CD4-positive, alpha-beta T cell (primary cell): ENCODE results near the gene STOX2. TPM values are rescaled to one million over a fixed set of nuclear protein-coding genes. Genes with fewer than 3 reads are reported as not detected.

ENCODE experiments used
- ATAC-seq: fragments of 200-7000 bp; cut with Tn5 transposase; one replicate; pipeline ENCODE4 v1.10.0; 2022; ENCODE audit warnings: mild to moderate bottlenecking; ENCODE audit not compliant: poor library complexity
- CTCF ChIA-PET: fragments of 350-600 bp; sonication (Branson Sonifier 250); formaldehyde crosslinking; loops from one replicate; lab custom pipeline; 2021; ENCODE audit warnings: antibody characterized with exemption, inconsistent platforms; lab: Charles Lee
- POLR2A ChIA-PET: fragments of 350-600 bp; sonication (Branson Sonifier 250); formaldehyde crosslinking; loops from one replicate; lab custom pipeline; 2021; ENCODE audit warnings: antibody characterized with exemption, inconsistent platforms; lab: Charles Lee
- DNase-seq, 14 experiments: peaks; one replicate each; pipeline ENCODE4 v3.0.0-alpha.2; 2013 to 2020; ENCODE audit warnings: mixed read lengths in 2 of 14
- H3K27ac ChIP-seq, 2 donors: one replicate each; pipeline versions ENCODE4 v1.5.1 to v1.7.0; 2013; ENCODE audit warnings: low read length in 2 of 2, low read depth in 1 of 2, mild to moderate bottlenecking in 1 of 2
- H3K27me3 ChIP-seq, 2 experiments: 1 replicate in 1 of 2; 2 replicates in 1 of 2; pipeline versions ENCODE4 v1.6.1 to v1.7.0; 2013; ENCODE audit warnings: low read length in 2 of 2, control low read depth in 1 of 2, mild to moderate bottlenecking in 1 of 2, moderate library complexity in 1 of 2; ENCODE audit not compliant: insufficient read depth in 2 of 2, control insufficient read depth in 1 of 2
- H3K36me3 ChIP-seq: one replicate; pipeline ENCODE4 v1.6.1; 2013; ENCODE audit warnings: low read length, control low read depth; ENCODE audit not compliant: insufficient read depth
- H3K4me1 ChIP-seq: one replicate; pipeline ENCODE4 v1.6.1; 2013; ENCODE audit warnings: low read length, control low read depth; ENCODE audit not compliant: insufficient read depth
- H3K4me3 ChIP-seq: one replicate; pipeline ENCODE4 v1.5.1; 2013; ENCODE audit warnings: mild to moderate bottlenecking, low read length, moderate library complexity
- H3K9me3 ChIP-seq, 2 experiments: 1 replicate in 1 of 2; 2 replicates in 1 of 2; pipeline versions ENCODE4 v1.6.1 to v1.7.0; 2013; ENCODE audit warnings: low read length in 2 of 2, mild to moderate bottlenecking in 2 of 2, control low read depth in 1 of 2, moderate library complexity in 1 of 2; ENCODE audit not compliant: control insufficient read depth in 1 of 2, insufficient read depth in 1 of 2
- H3K27ac Mint-ChIP-seq: one replicate; pipeline ENCODE4 v1.8.0; 2020; ENCODE audit warnings: mixed read lengths
- H3K27me3 Mint-ChIP-seq: one replicate; pipeline ENCODE4 v1.8.0; 2021; ENCODE audit warnings: mixed read lengths
- H3K36me3 Mint-ChIP-seq: one replicate; pipeline ENCODE4 v1.8.0; 2021; ENCODE audit warnings: low read depth, mixed read lengths
- H3K4me1 Mint-ChIP-seq: one replicate; pipeline ENCODE4 v1.8.0; 2021; ENCODE audit warnings: low read depth, mixed read lengths
- H3K4me3 Mint-ChIP-seq: one replicate; pipeline ENCODE4 v1.8.0; 2020; ENCODE audit warnings: mild to moderate bottlenecking, mixed read lengths
- H3K9me3 Mint-ChIP-seq: one replicate; pipeline ENCODE4 v1.8.0; 2020; ENCODE audit warnings: mixed read lengths
- intact Hi-C, 2 experiments: fragments of 100-400 bp; cut with DNase I in 1 of 2; cut with micrococcal nuclease in 1 of 2; formaldehyde crosslinking; loops; one replicate each; pipeline versions ENCODE4 v1.15.1 to v1.9.0; 2023 to 2025; cut with DNase I, micrococcal nuclease
- total RNA-seq, 174 experiments: library from RNA in 2 of 174; stranded (reverse) in 2 of 174; gene quantifications; one replicate each; pipeline ENCODE4 v1.2.3 and lab custom pipeline; 2021 to 2026
- TF ChIP-seq, protein P1 (sequence below): fragments of 200-600 bp; IDR thresholded peaks from one replicate; pipeline ENCODE4 v1.8.0; 2022; ENCODE audit warnings: antibody characterized with exemption, mild to moderate bottlenecking

The STOX2 gene
- total RNA-seq, 2 experiments from 2014 or later: not detected

DNA sequence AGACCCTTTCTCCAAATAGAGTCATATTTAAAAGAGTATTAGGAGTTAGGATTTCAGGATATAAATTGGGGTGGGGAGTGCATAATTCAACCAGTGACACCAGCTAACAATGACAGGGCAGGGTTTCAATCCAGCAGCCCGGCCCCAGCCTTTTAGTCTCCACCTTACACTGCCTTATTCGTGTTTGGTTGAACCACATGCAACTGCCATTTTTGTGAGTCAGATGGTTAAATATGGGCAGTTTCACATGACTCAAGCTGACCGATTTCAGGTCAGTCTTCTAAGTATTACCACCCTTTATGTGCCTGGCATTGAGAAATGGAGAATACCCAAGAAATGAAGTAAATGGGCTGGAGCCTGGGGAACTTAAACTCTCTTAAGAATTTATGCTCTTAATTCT lies 102.8 kb downstream of the STOX2 start:
- H3K4me1 ChIP-seq: no peaks in the 10 kb centered on the region
- POLR2A ChIA-PET: no interaction called here
- DNase-seq (no peak), ATAC-seq (no peak)
- peaks cover 2% of the 10 kb centered on the region for H3K4me1 Mint-ChIP-seq
- no peak overlapping the region for H3K27ac Mint-ChIP-seq
- H3K9me3 Mint-ChIP-seq: no peaks in the 10 kb centered on the region
- H3K36me3 ChIP-seq: no peaks in the 10 kb centered on the region
- H3K36me3 Mint-ChIP-seq: no peaks in the 10 kb centered on the region
- peaks cover 0 to 3% of the 10 kb centered on the region in 2 experiments for H3K27me3 ChIP-seq
- no peak overlapping the region for H3K4me3 Mint-ChIP-seq
- CTCF ChIA-PET: no interaction called here
- H3K9me3 ChIP-seq: peaks cover 0 to 8% of the 10 kb centered on the region in 2 experiments
- no peak overlapping the region for H3K4me3 ChIP-seq
- intact Hi-C loops: no loop called here
- TF ChIP-seq, protein P1, sequence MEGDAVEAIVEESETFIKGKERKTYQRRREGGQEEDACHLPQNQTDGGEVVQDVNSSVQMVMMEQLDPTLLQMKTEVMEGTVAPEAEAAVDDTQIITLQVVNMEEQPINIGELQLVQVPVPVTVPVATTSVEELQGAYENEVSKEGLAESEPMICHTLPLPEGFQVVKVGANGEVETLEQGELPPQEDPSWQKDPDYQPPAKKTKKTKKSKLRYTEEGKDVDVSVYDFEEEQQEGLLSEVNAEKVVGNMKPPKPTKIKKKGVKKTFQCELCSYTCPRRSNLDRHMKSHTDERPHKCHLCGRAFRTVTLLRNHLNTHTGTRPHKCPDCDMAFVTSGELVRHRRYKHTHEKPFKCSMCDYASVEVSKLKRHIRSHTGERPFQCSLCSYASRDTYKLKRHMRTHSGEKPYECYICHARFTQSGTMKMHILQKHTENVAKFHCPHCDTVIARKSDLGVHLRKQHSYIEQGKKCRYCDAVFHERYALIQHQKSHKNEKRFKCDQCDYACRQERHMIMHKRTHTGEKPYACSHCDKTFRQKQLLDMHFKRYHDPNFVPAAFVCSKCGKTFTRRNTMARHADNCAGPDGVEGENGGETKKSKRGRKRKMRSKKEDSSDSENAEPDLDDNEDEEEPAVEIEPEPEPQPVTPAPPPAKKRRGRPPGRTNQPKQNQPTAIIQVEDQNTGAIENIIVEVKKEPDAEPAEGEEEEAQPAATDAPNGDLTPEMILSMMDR: no peak
- H3K27me3 Mint-ChIP-seq: no peaks in the 10 kb centered on the region
- H3K27ac ChIP-seq: no peak overlapping the region

DNA sequence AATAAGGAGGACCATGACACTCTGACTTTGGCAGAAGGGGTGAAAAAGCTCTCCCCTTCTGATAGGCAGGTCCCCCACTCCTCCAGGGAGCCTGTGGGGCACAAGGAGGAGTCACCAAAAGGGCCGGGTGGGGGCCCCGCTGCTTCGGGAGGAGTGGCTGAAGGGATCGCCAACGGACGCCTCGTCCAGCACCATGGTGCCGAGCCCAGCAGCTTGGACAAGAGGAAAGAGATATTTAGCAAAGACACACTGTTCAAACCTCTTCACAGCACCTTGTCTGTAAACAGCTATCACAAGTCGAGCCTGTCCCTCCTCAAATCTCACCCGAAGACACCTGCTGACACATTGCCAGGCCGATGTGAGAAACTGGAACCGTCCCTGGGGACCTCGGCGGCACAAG lies 105.6 kb downstream of the STOX2 start:
- H3K4me1 Mint-ChIP-seq: peaks cover 5% of the 10 kb centered on the region
- H3K27ac Mint-ChIP-seq: no peak overlapping the region
- Histone ChIP-seq H3K36me3 (no peaks in the 10 kb centered on the region), H3K4me3 (no peak overlapping the region), H3K4me1 (no peaks in the 10 kb centered on the region), H3K9me3 (peaks cover 0 to 8% of the 10 kb centered on the region in 2 experiments), H3K27me3 (peaks cover 0 to under 1% of the 10 kb centered on the region in 2 experiments), H3K27ac (no peak overlapping the region)
- ATAC-seq: no peak
- ChIA-PET POLR2A (no interaction called here), CTCF (no interaction called here)
- intact Hi-C loops: no loop called here
- no peak for DNase-seq
- H3K9me3 Mint-ChIP-seq: no peaks in the 10 kb centered on the region
- TF ChIP-seq, protein P1: no peak
- no peaks in the 10 kb centered on the region for H3K27me3 Mint-ChIP-seq
- H3K36me3 Mint-ChIP-seq: no peaks in the 10 kb centered on the region
- no peak overlapping the region for H3K4me3 Mint-ChIP-seq

DNA sequence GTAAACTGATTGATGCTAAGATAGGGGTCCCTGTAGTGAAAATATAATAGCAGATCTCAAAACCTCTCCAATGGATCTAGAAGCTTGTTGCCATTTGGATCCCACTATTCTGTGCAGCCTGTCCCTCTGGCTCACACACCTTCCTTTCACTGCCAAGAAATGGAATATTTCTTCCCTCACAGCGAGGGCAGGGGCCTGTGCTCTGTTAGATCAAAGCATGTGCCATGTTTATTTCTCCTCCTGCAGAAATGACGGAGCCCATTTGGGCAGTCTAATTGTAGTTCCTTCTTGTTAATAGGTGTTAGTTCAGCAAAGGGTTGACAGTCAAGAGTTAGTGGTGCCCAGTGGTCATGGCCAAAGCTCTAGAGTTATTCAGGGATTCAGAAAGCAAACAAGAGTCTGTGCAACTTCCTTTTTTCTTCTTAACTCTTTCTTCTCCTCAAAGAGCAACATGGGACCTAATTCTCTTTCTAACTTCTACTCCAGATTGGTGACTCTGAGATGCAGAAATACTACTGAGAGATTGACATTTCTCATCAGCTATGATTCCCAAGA lies 106.8 kb downstream of the STOX2 start:
- peaks cover 5% of the 10 kb centered on the region for H3K4me1 Mint-ChIP-seq
- CTCF ChIA-PET: no interaction called here
- TF ChIP-seq, protein P1: no peak
- no peak overlapping the region for H3K27ac Mint-ChIP-seq
- no peak for ATAC-seq
- H3K4me3 ChIP-seq: no peak overlapping the region
- H3K27me3 ChIP-seq: no peaks in the 10 kb centered on the region
- H3K27me3 Mint-ChIP-seq: no peaks in the 10 kb centered on the region
- no peak overlapping the region for H3K4me3 Mint-ChIP-seq
- H3K27ac ChIP-seq: no peak overlapping the region
- no peak for DNase-seq
- H3K36me3 ChIP-seq: no peaks in the 10 kb centered on the region
- intact Hi-C loops: no loop called here
- peaks cover 0 to 8% of the 10 kb centered on the region in 2 experiments for H3K9me3 ChIP-seq
- H3K36me3 Mint-ChIP-seq: no peaks in the 10 kb centered on the region
- no peaks in the 10 kb centered on the region for H3K4me1 ChIP-seq
- POLR2A ChIA-PET: no interaction called here
- H3K9me3 Mint-ChIP-seq: no peaks in the 10 kb centered on the region
